CD14-positive monocyte (primary cell): Measurements from ENCODE around the gene PAFAH1B1. TPM values are rescaled to one million over a fixed set of nuclear protein-coding genes. Genes with fewer than 3 reads are reported as not detected.

Experiments
- DNase-seq, 3 donors: peaks; one replicate each; pipeline ENCODE4 v3.0.0-alpha.2; 2011 to 2022
- H2AFZ ChIP-seq: 2 replicates; pipeline ENCODE4 v1.6.0; 2012; ENCODE audit warnings: mild to moderate bottlenecking, low read depth, low read length, inconsistent platforms; ENCODE audit not compliant: insufficient read depth, poor library complexity, severe bottlenecking
- H3K27ac ChIP-seq, 2 donors: 1 replicate in 1 of 2; 2 replicates in 1 of 2; pipeline ENCODE4 v1.5.1; 2012 to 2013; ENCODE audit warnings: low read length in 2 of 2, control low read depth in 1 of 2, inconsistent platforms in 1 of 2, low read depth in 1 of 2, mild to moderate bottlenecking in 1 of 2
- H3K27me3 ChIP-seq, 2 donors: one replicate each; pipeline versions ENCODE4 v1.6.0 to v1.6.1; 2011 to 2013; ENCODE audit warnings: low read length in 2 of 2; ENCODE audit not compliant: control insufficient read depth in 2 of 2, insufficient read depth in 2 of 2
- H3K36me3 ChIP-seq, 2 donors: replicated peaks in 1 of 2; 1 replicate in 1 of 2; 2 replicates in 1 of 2; pipeline versions ENCODE4 v1.5.1 to v1.6.1; 2012 to 2013; ENCODE audit warnings: low read length in 2 of 2, control low read depth in 1 of 2, inconsistent platforms in 1 of 2, mild to moderate bottlenecking in 1 of 2; ENCODE audit not compliant: insufficient read depth in 2 of 2, control insufficient read depth in 1 of 2
- H3K4me1 ChIP-seq, 2 donors: 1 replicate in 1 of 2; 2 replicates in 1 of 2; pipeline versions ENCODE4 v1.5.1 to v1.6.1; 2012 to 2013; ENCODE audit warnings: low read length in 2 of 2, control low read depth in 1 of 2, inconsistent platforms in 1 of 2, mild to moderate bottlenecking in 1 of 2, moderate library complexity in 1 of 2; ENCODE audit not compliant: insufficient read depth in 2 of 2, control insufficient read depth in 1 of 2
- H3K4me2 ChIP-seq: replicated peaks from 2 replicates; pipeline ENCODE3; 2012; ENCODE audit warnings: low read length, moderate library complexity, mild to moderate bottlenecking; ENCODE audit not compliant: poor library complexity, severe bottlenecking; ENCODE audit errors: extremely low read depth
- H3K4me3 ChIP-seq, 3 experiments: fragments of 200-600 bp in 1 of 3; sonication (generic) in 1 of 3; replicated peaks in 1 of 3; 1 replicate in 2 of 3; 2 replicates in 1 of 3; pipeline ENCODE4 v1.5.1; 2011 to 2013; ENCODE audit warnings: low read length in 3 of 3, mild to moderate bottlenecking in 3 of 3, control low read depth in 2 of 3, low read depth in 2 of 3, inconsistent platforms in 1 of 3, moderate library complexity in 1 of 3
- H3K79me2 ChIP-seq: 2 replicates; pipeline ENCODE4 v1.6.0; 2012; ENCODE audit warnings: mild to moderate bottlenecking, control low read depth, inconsistent platforms, low read length, moderate library complexity; ENCODE audit not compliant: insufficient read depth
- H3K9ac ChIP-seq: 2 replicates; pipeline ENCODE4 v1.6.0; 2017; ENCODE audit warnings: low read length, mild to moderate bottlenecking; ENCODE audit not compliant: insufficient read depth, poor library complexity, severe bottlenecking
- H3K9me3 ChIP-seq, 2 donors: replicated peaks in 1 of 2; 1 replicate in 1 of 2; 2 replicates in 1 of 2; pipeline versions ENCODE4 v1.5.1 to v1.6.1; 2012 to 2013; ENCODE audit warnings: low read length in 2 of 2, control low read depth in 1 of 2; ENCODE audit not compliant: control insufficient read depth in 1 of 2, insufficient read depth in 1 of 2
- H4K20me1 ChIP-seq: 2 replicates; pipeline ENCODE4 v1.6.0; 2012; ENCODE audit warnings: mild to moderate bottlenecking, low read length, control low read depth, moderate library complexity; ENCODE audit not compliant: insufficient read depth
- H3K27ac Mint-ChIP-seq, 7 donors: one replicate each; pipeline ENCODE4 v1.8.0; 2020; ENCODE audit warnings: mild to moderate bottlenecking in 7 of 7, mixed read lengths in 7 of 7, moderate library complexity in 6 of 7, inconsistent platforms in 2 of 7
- H3K27me3 Mint-ChIP-seq, 3 donors: one replicate each; pipeline ENCODE4 v1.8.0; 2021 to 2022; ENCODE audit warnings: low read depth in 3 of 3, mild to moderate bottlenecking in 3 of 3, mixed read lengths in 3 of 3, moderate library complexity in 3 of 3, inconsistent platforms in 1 of 3
- H3K36me3 Mint-ChIP-seq, 2 donors: one replicate each; pipeline ENCODE4 v1.8.0; 2020; ENCODE audit warnings: mixed read lengths in 2 of 2, inconsistent platforms in 1 of 2, mild to moderate bottlenecking in 1 of 2
- H3K4me1 Mint-ChIP-seq: one replicate; pipeline ENCODE4 v1.8.0; 2020; ENCODE audit warnings: mild to moderate bottlenecking, mixed read lengths
- H3K4me3 Mint-ChIP-seq, 2 donors: one replicate each; pipeline ENCODE4 v1.8.0; 2020; ENCODE audit warnings: mild to moderate bottlenecking in 2 of 2, mixed read lengths in 2 of 2, moderate library complexity in 1 of 2
- H3K9me3 Mint-ChIP-seq, 7 donors: one replicate each; pipeline ENCODE4 v1.8.0; 2020 to 2022; ENCODE audit warnings: mixed read lengths in 7 of 7, mild to moderate bottlenecking in 6 of 7, moderate library complexity in 6 of 7, inconsistent platforms in 2 of 7
- CTCF ChIP-seq: fragments of 200-600 bp; IDR thresholded peaks from one replicate; pipeline ENCODE4 v1.8.0; 2022; ENCODE audit warnings: antibody characterized with exemption, mild to moderate bottlenecking
- WGBS: methylation state at CpG from one replicate; pipeline ENCODE4 v1.1.5; 2013; ENCODE audit warnings: missing lambda C conversion rate; ENCODE audit not compliant: insufficient coverage; 5-methylcytosine and 5-hydroxymethylcytosine counted together
- intact Hi-C, 2 donors: fragments of 100-400 bp; cut with micrococcal nuclease; formaldehyde crosslinking; loops; one replicate each; pipeline versions ENCODE4 v1.15.0 to v1.15.1; 2023
- polyA plus RNA-seq, 3 donors: library from polyadenylated mRNA; depleted of rRNA in 1 of 3; unstranded in 2 of 3; stranded (reverse) in 1 of 3; fragments of 300-500 nt in 2 of 3; fragments of >200 nt in 1 of 3; fragmentation: Illumina TruSeq in 2 of 3; gene quantifications; 1 replicate in 2 of 3; 2 replicates in 1 of 3; pipeline ENCODE4 v1.2.3, GENCODE V29; 2012 to 2021

PAFAH1B1 gene
- polyA plus RNA-seq, 3 donors, result 9.1 to 51.8 (median 17.1) TPM

- no peak overlapping the region for H3K27ac ChIP-seq
- intact Hi-C loops, result no loop called here
- H3K4me3 Mint-ChIP-seq, result no peak overlapping the region
- no peaks in the 10 kb centered on the region for H3K4me1 ChIP-seq
- peaks cover 2% of the 10 kb centered on the region for H3K4me1 Mint-ChIP-seq
- H3K4me3 ChIP-seq, result no peak overlapping the region
- H3K9me3 ChIP-seq, result no peaks in the 10 kb centered on the region
- no peak for DNase-seq
- no peaks in the 10 kb centered on the region for H4K20me1 ChIP-seq
- no peaks in the 10 kb centered on the region for H3K36me3 ChIP-seq
- no peak overlapping the region for H3K9ac ChIP-seq
- H3K36me3 Mint-ChIP-seq, result no peaks in the 10 kb centered on the region
- H3K27me3 Mint-ChIP-seq, result peaks cover 11 to 22% (median 19%) of the 10 kb centered on the region in 3 donors
- no peaks in the 10 kb centered on the region for H3K27me3 ChIP-seq
- 97% methylated on average over 5 of the region's 8 CpGs for WGBS
- no peak overlapping the region for H2AFZ ChIP-seq
- no peak overlapping the region for H3K4me2 ChIP-seq
- no peak for TF ChIP-seq CTCF
- peaks cover 0 to 6% (median 0%) of the 10 kb centered on the region in 7 donors for H3K9me3 Mint-ChIP-seq
- H3K79me2 ChIP-seq, result no peaks in the 10 kb centered on the region
- no peak overlapping the region for H3K27ac Mint-ChIP-seq
Observed at GRCh38 chr17:2549392-2550211, 43.9 kb upstream of the PAFAH1B1 start.

GRCh38 chr17:2551493-2551892, 42.0 kb upstream of the PAFAH1B1 start:
- H3K27me3 ChIP-seq, result no peaks in the 10 kb centered on the region
- H4K20me1 ChIP-seq, result no peaks in the 10 kb centered on the region
- no peaks in the 10 kb centered on the region for H3K79me2 ChIP-seq
- no peaks in the 10 kb centered on the region for H3K36me3 Mint-ChIP-seq
- H3K4me3 Mint-ChIP-seq, result no peak overlapping the region
- H3K4me1 ChIP-seq, result no peaks in the 10 kb centered on the region
- H2AFZ ChIP-seq, result no peak overlapping the region
- H3K4me2 ChIP-seq, result no peak overlapping the region
- intact Hi-C loops, result no loop called here
- no peak overlapping the region for H3K9ac ChIP-seq
- peaks cover 7 to 23% (median 19%) of the 10 kb centered on the region in 3 donors for H3K27me3 Mint-ChIP-seq
- peaks cover 0 to 13% (median 2%) of the 10 kb centered on the region in 7 donors for H3K9me3 Mint-ChIP-seq
- no peak overlapping the region for H3K4me3 ChIP-seq
- WGBS, result 71% methylated on average over 8 of the region's 10 CpGs
- H3K4me1 Mint-ChIP-seq, result peaks cover 2% of the 10 kb centered on the region
- no peak overlapping the region for H3K27ac ChIP-seq
- no peak for TF ChIP-seq CTCF
- no peaks in the 10 kb centered on the region for H3K36me3 ChIP-seq
- no peak for DNase-seq
- no peak overlapping the region for H3K27ac Mint-ChIP-seq
- H3K9me3 ChIP-seq, result no peaks in the 10 kb centered on the region
